ENCODE data around the gene ZBTB40. TPM values are rescaled to one million over a fixed set of nuclear protein-coding genes. Genes with fewer than 3 reads are reported as not detected.

The ZBTB40 gene
- total RNA-seq, 1 experiment from 2014 or later: 11.5 TPM

DNA sequence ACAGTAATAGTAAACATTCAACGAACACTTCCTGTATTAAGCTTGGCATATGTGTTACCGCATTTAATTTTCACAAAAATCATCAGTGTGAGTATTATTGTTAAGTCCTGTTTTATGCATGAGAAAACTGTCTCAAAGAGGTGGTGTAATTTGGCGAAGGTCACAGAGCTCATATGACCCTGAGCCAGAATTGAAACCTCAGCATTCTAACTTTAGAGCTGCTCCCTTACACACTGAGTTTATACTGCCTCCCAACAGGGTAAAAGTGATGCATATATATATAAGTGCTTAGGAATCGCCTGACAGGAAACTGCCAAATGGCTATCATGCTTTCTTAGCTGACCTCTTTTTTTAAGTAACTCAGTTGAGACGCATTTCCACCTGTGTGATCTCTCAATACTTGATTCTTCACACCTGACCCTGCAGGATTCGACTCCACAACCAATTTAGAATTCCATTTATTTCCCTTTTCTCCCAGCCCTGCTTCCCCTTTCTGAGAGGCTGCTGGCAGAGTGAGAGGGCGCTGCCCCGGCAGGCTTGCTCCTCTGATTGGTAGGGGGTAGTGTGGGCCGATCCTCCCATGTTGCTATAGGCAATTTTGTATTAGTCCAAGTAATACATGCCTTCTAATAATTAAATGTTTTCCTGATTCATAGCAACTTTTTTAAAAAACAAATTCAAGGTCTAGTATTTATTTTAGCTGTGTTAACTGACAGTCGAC, 40.5 kb downstream of the ZBTB40 start (continued):
- TF ChIP-seq ZBTB43 (CRISPR knock-in tag; IDR thresholded peaks at IDR 0.05) (no peak), ATF2 (CRISPR knock-in tag; IDR thresholded peaks at IDR 0.05; ENCODE audit: borderline replicate concordance, low read depth) (no peak), ATF6 (CRISPR knock-in tag; IDR thresholded peaks at IDR 0.05) (no peak), SP1 (CRISPR knock-in tag; conservative IDR thresholded peaks at IDR 0.05) (no peak), AR (CRISPR knock-in tag; IDR thresholded peaks at IDR 0.05) (no peak), NR3C1 (CRISPR knock-in tag; conservative IDR thresholded peaks at IDR 0.05; ENCODE audit: low read depth) (no peak), ZNF232 (CRISPR knock-in tag; IDR thresholded peaks at IDR 0.05) (no peak), USF1 (CRISPR knock-in tag; IDR thresholded peaks at IDR 0.05) (no peak), FOXK1 (CRISPR knock-in tag; IDR thresholded peaks at IDR 0.05) (no peak), FOXP4 (CRISPR knock-in tag; IDR thresholded peaks at IDR 0.05) (no peak), NFYB (CRISPR knock-in tag; conservative IDR thresholded peaks at IDR 0.05; ENCODE audit: low read depth) (no peak), TEAD4 (CRISPR knock-in tag; IDR thresholded peaks at IDR 0.05) (no peak), ZNF423 (CRISPR knock-in tag; IDR thresholded peaks at IDR 0.05) (no peak)
- TF ChIP-seq, protein P1, sequence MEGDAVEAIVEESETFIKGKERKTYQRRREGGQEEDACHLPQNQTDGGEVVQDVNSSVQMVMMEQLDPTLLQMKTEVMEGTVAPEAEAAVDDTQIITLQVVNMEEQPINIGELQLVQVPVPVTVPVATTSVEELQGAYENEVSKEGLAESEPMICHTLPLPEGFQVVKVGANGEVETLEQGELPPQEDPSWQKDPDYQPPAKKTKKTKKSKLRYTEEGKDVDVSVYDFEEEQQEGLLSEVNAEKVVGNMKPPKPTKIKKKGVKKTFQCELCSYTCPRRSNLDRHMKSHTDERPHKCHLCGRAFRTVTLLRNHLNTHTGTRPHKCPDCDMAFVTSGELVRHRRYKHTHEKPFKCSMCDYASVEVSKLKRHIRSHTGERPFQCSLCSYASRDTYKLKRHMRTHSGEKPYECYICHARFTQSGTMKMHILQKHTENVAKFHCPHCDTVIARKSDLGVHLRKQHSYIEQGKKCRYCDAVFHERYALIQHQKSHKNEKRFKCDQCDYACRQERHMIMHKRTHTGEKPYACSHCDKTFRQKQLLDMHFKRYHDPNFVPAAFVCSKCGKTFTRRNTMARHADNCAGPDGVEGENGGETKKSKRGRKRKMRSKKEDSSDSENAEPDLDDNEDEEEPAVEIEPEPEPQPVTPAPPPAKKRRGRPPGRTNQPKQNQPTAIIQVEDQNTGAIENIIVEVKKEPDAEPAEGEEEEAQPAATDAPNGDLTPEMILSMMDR (IDR thresholded peaks at IDR 0.05): no peak
